ENCODE data around the gene MTRR.

DNA sequence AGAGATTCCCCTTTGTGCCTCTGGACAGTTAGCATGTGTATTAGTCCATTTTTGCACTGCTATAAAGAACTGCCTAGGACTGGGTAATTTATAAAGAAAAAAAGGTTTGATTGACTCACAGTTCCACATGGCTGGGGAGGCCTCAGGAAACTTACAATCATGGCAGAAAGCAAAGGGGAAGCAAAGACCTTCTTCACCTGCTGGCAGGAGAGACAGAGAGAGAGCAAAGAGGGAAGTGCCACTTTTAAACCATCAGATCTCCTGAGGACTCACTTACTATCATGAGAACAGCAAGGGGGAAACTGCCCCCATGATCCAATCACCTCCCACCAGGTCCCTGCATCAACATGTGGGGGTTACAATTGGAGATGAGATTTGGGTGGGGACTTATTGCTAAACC, 24.0 kb upstream of the MTRR start:
- TF ChIP-seq, protein P1, sequence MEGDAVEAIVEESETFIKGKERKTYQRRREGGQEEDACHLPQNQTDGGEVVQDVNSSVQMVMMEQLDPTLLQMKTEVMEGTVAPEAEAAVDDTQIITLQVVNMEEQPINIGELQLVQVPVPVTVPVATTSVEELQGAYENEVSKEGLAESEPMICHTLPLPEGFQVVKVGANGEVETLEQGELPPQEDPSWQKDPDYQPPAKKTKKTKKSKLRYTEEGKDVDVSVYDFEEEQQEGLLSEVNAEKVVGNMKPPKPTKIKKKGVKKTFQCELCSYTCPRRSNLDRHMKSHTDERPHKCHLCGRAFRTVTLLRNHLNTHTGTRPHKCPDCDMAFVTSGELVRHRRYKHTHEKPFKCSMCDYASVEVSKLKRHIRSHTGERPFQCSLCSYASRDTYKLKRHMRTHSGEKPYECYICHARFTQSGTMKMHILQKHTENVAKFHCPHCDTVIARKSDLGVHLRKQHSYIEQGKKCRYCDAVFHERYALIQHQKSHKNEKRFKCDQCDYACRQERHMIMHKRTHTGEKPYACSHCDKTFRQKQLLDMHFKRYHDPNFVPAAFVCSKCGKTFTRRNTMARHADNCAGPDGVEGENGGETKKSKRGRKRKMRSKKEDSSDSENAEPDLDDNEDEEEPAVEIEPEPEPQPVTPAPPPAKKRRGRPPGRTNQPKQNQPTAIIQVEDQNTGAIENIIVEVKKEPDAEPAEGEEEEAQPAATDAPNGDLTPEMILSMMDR (IDR thresholded peaks at IDR 0.05): no peak
- TF ChIP-seq POLR2A (IDR thresholded peaks at IDR 0.05): no peak
